B cell (primary cell): ENCODE results near the gene WNK2.

Experiments used
- EZH2 ChIP-seq: IDR thresholded peaks from 2 replicates; pipeline ENCODE4 v1.6.1; 2012; ENCODE audit warnings: borderline replicate concordance, low read depth, mild to moderate bottlenecking, moderate library complexity, low read length; ENCODE audit not compliant: insufficient read depth, poor library complexity, severe bottlenecking
- TF ChIP-seq, protein P1 (sequence below): fragments of 200-600 bp; IDR thresholded peaks from one replicate; pipeline ENCODE4 v1.8.0; 2022; ENCODE audit warnings: antibody characterized with exemption, mild to moderate bottlenecking

DNA sequence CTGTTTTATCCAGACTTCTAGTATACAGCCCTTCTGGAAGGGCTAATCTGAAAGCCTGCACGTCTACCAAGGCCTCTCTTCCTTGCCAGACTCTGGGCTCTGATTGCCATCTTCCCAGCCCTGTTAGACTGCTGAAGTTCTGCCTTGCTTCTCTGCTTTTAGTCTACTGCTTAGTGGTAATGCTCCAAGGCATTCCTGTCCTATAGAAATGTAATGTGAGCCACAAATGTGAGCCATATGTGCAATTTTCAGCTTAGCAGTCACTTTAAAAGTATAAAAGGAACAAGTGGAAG lies 32.1 kb downstream of the WNK2 start:
- TF ChIP-seq, protein P1, sequence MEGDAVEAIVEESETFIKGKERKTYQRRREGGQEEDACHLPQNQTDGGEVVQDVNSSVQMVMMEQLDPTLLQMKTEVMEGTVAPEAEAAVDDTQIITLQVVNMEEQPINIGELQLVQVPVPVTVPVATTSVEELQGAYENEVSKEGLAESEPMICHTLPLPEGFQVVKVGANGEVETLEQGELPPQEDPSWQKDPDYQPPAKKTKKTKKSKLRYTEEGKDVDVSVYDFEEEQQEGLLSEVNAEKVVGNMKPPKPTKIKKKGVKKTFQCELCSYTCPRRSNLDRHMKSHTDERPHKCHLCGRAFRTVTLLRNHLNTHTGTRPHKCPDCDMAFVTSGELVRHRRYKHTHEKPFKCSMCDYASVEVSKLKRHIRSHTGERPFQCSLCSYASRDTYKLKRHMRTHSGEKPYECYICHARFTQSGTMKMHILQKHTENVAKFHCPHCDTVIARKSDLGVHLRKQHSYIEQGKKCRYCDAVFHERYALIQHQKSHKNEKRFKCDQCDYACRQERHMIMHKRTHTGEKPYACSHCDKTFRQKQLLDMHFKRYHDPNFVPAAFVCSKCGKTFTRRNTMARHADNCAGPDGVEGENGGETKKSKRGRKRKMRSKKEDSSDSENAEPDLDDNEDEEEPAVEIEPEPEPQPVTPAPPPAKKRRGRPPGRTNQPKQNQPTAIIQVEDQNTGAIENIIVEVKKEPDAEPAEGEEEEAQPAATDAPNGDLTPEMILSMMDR, result no peak
- TF ChIP-seq EZH2, result no peak
